Measurements from ENCODE around the gene NUP98.

The NUP98 gene

DNA sequence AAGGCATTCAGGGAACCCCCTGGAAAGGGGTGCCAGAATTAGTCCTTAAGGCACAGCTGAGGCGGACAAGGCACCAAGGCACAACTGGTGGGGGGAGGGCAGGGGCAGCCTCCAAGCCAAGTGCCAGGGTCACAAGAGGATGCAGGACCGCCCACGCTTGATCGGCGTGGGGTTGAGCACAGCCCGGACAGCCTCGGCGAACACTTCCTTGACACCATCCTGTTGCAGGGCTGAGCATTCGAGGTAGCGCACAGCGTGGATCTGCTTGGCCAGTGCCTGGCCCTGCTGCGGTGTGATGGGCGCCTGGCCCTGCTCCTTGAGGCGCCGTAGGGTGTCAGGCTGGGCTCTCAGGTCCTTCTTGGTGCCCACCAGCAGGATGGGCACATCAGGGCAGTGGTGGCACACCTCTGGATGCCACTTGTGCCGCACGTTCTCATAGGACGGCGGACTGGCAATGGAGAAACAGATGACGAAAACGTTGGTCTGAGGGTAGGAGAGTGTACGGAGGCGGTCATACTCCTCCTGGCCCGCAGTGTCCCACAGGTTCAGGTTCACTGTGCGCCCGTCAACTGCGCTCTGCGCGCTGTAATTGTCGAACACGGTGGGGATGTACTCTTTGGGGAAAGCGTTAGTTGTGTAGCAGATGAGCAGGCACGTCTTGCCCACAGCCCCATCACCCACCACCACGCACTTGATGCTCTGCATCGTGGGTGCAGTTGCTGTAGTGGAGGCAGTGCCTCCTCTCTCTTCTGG lies 30.3 kb upstream of the NUP98 start:
- no peak for TF ChIP-seq CTCF (IDR thresholded peaks at IDR 0.05; ENCODE audit: poor library complexity, severe bottlenecking)
- Histone ChIP-seq H3K4me3 (ENCODE audit: severe bottlenecking) (no peak overlapping the region), H3K27me3 (ENCODE audit: insufficient read depth, poor library complexity, severe bottlenecking) (no peaks in the 10 kb centered on the region), H3K36me3 (ENCODE audit: low read depth) (peaks cover 29% of the 10 kb centered on the region), H3K9me3 (ENCODE audit: severe bottlenecking) (no peaks in the 10 kb centered on the region), H3K4me1 (ENCODE audit: insufficient read depth, poor library complexity, severe bottlenecking) (no peaks in the 10 kb centered on the region), H3K27ac (ENCODE audit: poor library complexity, severe bottlenecking) (no peak overlapping the region)
- no peak for DNase-seq (ENCODE audit: low spot score)
- no peak for ATAC-seq (ENCODE audit: low read depth)

DNA sequence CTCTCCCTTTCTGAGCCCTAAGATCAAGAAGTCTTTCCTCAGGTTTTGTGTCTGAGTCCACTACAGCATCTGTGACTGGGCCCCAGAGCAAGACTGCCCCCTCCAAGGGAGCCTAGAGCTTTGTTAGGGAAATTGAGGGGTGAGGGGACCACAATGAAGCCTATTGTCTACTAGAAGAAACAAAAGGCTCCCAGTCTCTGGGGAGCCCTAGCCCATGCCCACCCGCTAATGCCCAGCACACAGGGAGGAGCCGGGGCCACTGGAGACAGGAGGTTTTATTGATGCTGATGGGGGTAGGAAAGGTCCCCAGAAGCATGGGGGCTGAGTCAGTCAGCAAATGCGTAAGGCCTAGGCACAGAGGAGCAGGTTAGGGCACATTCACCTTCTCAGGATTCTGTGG lies 29.4 kb upstream of the NUP98 start:
- DNase-seq (ENCODE audit: low spot score) (no peak), ATAC-seq (ENCODE audit: low read depth) (no peak)
- Histone ChIP-seq H3K4me1 (ENCODE audit: insufficient read depth, poor library complexity, severe bottlenecking) (no peaks in the 10 kb centered on the region), H3K27me3 (ENCODE audit: insufficient read depth, poor library complexity, severe bottlenecking) (no peaks in the 10 kb centered on the region), H3K36me3 (ENCODE audit: low read depth) (peaks cover 29% of the 10 kb centered on the region), H3K27ac (ENCODE audit: poor library complexity, severe bottlenecking) (no peak overlapping the region), H3K4me3 (ENCODE audit: severe bottlenecking) (no peak overlapping the region), H3K9me3 (ENCODE audit: severe bottlenecking) (no peaks in the 10 kb centered on the region)
- TF ChIP-seq CTCF (IDR thresholded peaks at IDR 0.05; ENCODE audit: poor library complexity, severe bottlenecking): no peak

GRCh38 chr11:3825473-3826154 lies 28.3 kb upstream of the NUP98 start:
- H3K4me1 ChIP-seq (ENCODE audit: insufficient read depth, poor library complexity, severe bottlenecking): no peaks in the 10 kb centered on the region
- H3K27ac ChIP-seq (ENCODE audit: poor library complexity, severe bottlenecking): no peak overlapping the region
- no peak overlapping the region for H3K4me3 ChIP-seq (ENCODE audit: severe bottlenecking)
- peaks cover 22% of the 10 kb centered on the region for H3K36me3 ChIP-seq (ENCODE audit: low read depth)
- no peaks in the 10 kb centered on the region for H3K27me3 ChIP-seq (ENCODE audit: insufficient read depth, poor library complexity, severe bottlenecking)
- no peak for DNase-seq (ENCODE audit: low spot score)
- no peak for ATAC-seq (ENCODE audit: low read depth)
- no peaks in the 10 kb centered on the region for H3K9me3 ChIP-seq (ENCODE audit: severe bottlenecking)
- TF ChIP-seq CTCF (IDR thresholded peaks at IDR 0.05; ENCODE audit: poor library complexity, severe bottlenecking): no peak

DNA sequence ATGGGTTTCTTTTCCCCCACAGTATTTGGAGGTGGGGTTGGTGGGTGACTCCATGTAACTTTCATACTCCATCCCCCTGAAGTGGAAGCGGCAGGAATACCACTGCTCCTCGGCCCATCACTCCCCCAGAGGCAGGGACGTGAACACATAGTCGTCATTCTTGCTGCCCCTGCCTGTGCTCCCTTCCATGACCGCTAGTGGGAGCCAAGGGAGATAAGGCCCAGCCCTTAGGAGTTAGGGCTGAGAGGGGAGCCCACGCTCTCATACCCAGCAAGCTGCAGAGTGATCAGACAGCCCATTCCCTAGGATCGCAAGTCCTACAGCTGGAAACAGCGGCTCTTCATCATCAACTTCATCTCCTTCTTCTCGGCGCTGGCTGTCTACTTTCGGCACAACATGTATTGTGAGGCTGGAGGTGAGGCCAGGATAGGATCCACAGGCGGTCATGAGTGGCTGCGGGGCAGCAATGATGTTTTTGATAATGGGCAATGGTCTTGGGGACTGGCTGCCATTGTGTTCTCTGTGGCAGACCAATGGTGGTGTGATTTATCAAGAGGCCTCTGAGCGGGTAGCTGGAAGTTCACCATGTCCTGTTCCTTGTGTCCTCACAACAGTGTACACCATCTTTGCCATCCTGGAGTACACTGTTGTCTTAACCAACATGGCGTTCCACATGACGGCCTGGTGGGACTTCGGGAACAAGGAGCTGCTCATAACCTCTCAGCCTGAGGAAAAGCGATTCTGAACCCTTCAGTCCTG lies 27.5 kb upstream of the NUP98 start:
- peak; percentile 57 for TF ChIP-seq CTCF (IDR thresholded peaks at IDR 0.05; ENCODE audit: poor library complexity, severe bottlenecking)
- no peak for DNase-seq (ENCODE audit: low spot score)

More for the DNA sequence above, 27.5 kb upstream of the NUP98 start:
- Histone ChIP-seq H3K27ac (ENCODE audit: poor library complexity, severe bottlenecking) (no peak overlapping the region), H3K4me1 (ENCODE audit: insufficient read depth, poor library complexity, severe bottlenecking) (no peaks in the 10 kb centered on the region), H3K4me3 (ENCODE audit: severe bottlenecking) (no peak overlapping the region), H3K36me3 (ENCODE audit: low read depth) (peaks cover 15% of the 10 kb centered on the region), H3K9me3 (ENCODE audit: severe bottlenecking) (no peaks in the 10 kb centered on the region), H3K27me3 (ENCODE audit: insufficient read depth, poor library complexity, severe bottlenecking) (no peaks in the 10 kb centered on the region)
- ATAC-seq (ENCODE audit: low read depth): peak; percentile 44
